ENCODE measurements around the gene TRIM7. TPM values are rescaled to one million over a fixed set of nuclear protein-coding genes. Genes with fewer than 3 reads are reported as not detected.

Gene TRIM7
- total RNA-seq, 1 experiment from 2014 or later: 25.8 TPM

- H3K9me3 ChIP-seq (ENCODE audit: control insufficient read depth, insufficient read depth, low read depth, low read length): no peaks in the 10 kb centered on the region
- no peak for DNase-seq (ENCODE audit: low read depth, low spot score)
- TSS peak; percentile 13 for BruUV-seq (replicated peaks)
- no peak overlapping the region for H3K4me3 ChIP-seq (ENCODE audit: low read depth in 2 of 2, low read length in 2 of 2)
- ChIA-PET POLR2A (no interaction called here), CTCF (no interaction called here)
- H3K36me3 ChIP-seq (ENCODE audit: control insufficient read depth, insufficient read depth, low read length): peaks cover 41% of the 10 kb centered on the region
- no peak for ATAC-seq
- peaks cover 20% of the 10 kb centered on the region for H3K4me1 ChIP-seq (ENCODE audit: control insufficient read depth, insufficient read depth, low read length)
- H3K27me3 ChIP-seq (ENCODE audit: control insufficient read depth, insufficient read depth, low read length): no peaks in the 10 kb centered on the region
- TF ChIP-seq POLR2AphosphoS5 (IDR thresholded peaks at IDR 0.05; ENCODE audit: low read depth, low read length) (no peak; the same call in 1 of the 2 replicates), TCF7L2 (IDR thresholded peaks at IDR 0.05; ENCODE audit: low read depth, low read length) (no peak), REST (IDR thresholded peaks at IDR 0.05; ENCODE audit: insufficient read depth in 1 of 2, low read depth in 2 of 2, low read length in 1 of 2) (no peak), CTCF (IDR thresholded peaks at IDR 0.05) (no peak), SIN3A (IDR thresholded peaks at IDR 0.05; ENCODE audit: borderline replicate concordance, insufficient read depth, low read depth, low read length) (no peak)
- no peak overlapping the region for H3K27ac ChIP-seq (ENCODE audit: low read length)
- in situ Hi-C loops (cut with HindIII; ENCODE audit: low pct_unique_long_range_greater_than_20kb, low sequenced_read_pairs): no loop called here
- intact Hi-C loops (cut with micrococcal nuclease; ENCODE audit: unreplicated experiment): no loop called here
Observed at GRCh38 chr5:181237729-181238385, 32.9 kb upstream of the TRIM7 start.

GRCh38 chr5:181236954-181237641, 32.1 kb upstream of the TRIM7 start:
- H3K27ac ChIP-seq (ENCODE audit: low read length): no peak overlapping the region
- no peak overlapping the region for H3K4me3 ChIP-seq (ENCODE audit: low read depth in 2 of 2, low read length in 2 of 2)
- H3K27me3 ChIP-seq (ENCODE audit: control insufficient read depth, insufficient read depth, low read length): no peaks in the 10 kb centered on the region
- CTCF ChIA-PET: no interaction called here
- no peaks in the 10 kb centered on the region for H3K9me3 ChIP-seq (ENCODE audit: control insufficient read depth, insufficient read depth, low read depth, low read length)
- BruUV-seq (replicated peaks): no TSS peak
- in situ Hi-C loops (cut with HindIII; ENCODE audit: low pct_unique_long_range_greater_than_20kb, low sequenced_read_pairs) (no loop called here), intact Hi-C loops (cut with micrococcal nuclease; ENCODE audit: unreplicated experiment) (no loop called here)
- DNase-seq (ENCODE audit: low read depth, low spot score) (no peak), ATAC-seq (no peak)
- H3K4me1 ChIP-seq (ENCODE audit: control insufficient read depth, insufficient read depth, low read length): peaks cover 20% of the 10 kb centered on the region
- no peak for TF ChIP-seq SIN3A (IDR thresholded peaks at IDR 0.05; ENCODE audit: borderline replicate concordance, insufficient read depth, low read depth, low read length)
- 0 out of 2 replicates have a peak, but pooled peaks have one; percentile 14 for TF ChIP-seq POLR2AphosphoS5 (IDR thresholded peaks at IDR 0.05; ENCODE audit: low read depth, low read length)
- POLR2A ChIA-PET: no interaction called here
- H3K36me3 ChIP-seq (ENCODE audit: control insufficient read depth, insufficient read depth, low read length): peaks cover 35% of the 10 kb centered on the region

DNA sequence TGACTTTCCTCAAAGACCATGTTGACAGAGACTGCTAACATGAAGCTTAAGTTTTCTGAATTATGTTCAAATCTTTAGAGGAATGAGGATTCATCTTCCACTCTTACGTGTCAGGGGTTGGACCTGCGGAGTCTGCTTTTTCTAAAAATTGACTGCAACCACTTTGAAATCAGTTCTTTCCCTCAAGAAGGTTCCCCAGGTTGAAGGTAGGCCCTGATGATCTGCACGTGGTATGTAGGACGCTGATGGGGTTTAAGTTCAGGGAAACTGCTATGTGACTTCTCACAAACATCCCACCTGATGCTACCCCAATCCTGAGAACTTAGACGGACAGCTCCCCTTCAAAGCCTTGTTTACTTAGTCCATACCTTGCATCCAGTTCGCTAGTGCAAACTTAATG, 31.5 kb upstream of the TRIM7 start:
- TF ChIP-seq POLR2AphosphoS5 (IDR thresholded peaks at IDR 0.05; ENCODE audit: low read depth, low read length): no peak
- no peak for TF ChIP-seq SIN3A (IDR thresholded peaks at IDR 0.05; ENCODE audit: borderline replicate concordance, insufficient read depth, low read depth, low read length)
- TF ChIP-seq CTCF (IDR thresholded peaks at IDR 0.05): no peak
- no peak for TF ChIP-seq REST (IDR thresholded peaks at IDR 0.05; ENCODE audit: insufficient read depth in 1 of 2, low read depth in 2 of 2, low read length in 1 of 2)
- no peak for TF ChIP-seq TCF7L2 (IDR thresholded peaks at IDR 0.05; ENCODE audit: low read depth, low read length)
- Histone ChIP-seq H3K36me3 (ENCODE audit: control insufficient read depth, insufficient read depth, low read length) (peaks cover 30% of the 10 kb centered on the region), H3K27me3 (ENCODE audit: control insufficient read depth, insufficient read depth, low read length) (no peaks in the 10 kb centered on the region), H3K4me1 (ENCODE audit: control insufficient read depth, insufficient read depth, low read length) (peaks cover 14% of the 10 kb centered on the region), H3K9me3 (ENCODE audit: control insufficient read depth, insufficient read depth, low read depth, low read length) (no peaks in the 10 kb centered on the region), H3K27ac (ENCODE audit: low read length) (no peak overlapping the region), H3K4me3 (ENCODE audit: low read depth in 2 of 2, low read length in 2 of 2) (no peak overlapping the region)
- intact Hi-C loops (cut with micrococcal nuclease; ENCODE audit: unreplicated experiment): no loop called here
- DNase-seq (ENCODE audit: low read depth, low spot score) (no peak), ATAC-seq (no peak)
- POLR2A ChIA-PET: no interaction called here
- BruUV-seq (replicated peaks): no TSS peak
- CTCF ChIA-PET: no interaction called here
- in situ Hi-C loops (cut with HindIII; ENCODE audit: low pct_unique_long_range_greater_than_20kb, low sequenced_read_pairs): no loop called here
